HepG2 (cell line): Measurements from ENCODE around the gene TNFRSF6B. TPM values are rescaled to one million over a fixed set of nuclear protein-coding genes. Genes with fewer than 3 reads are reported as not detected.

Experiments used
- HDAC2 ChIP-seq: sonication (generic); formaldehyde crosslinking; IDR thresholded peaks from 2 replicates; pipeline ENCODE4 v1.4.0; 2020; ENCODE audit warnings: missing genetic modification reagents
- HNRNPH1 ChIP-seq: fragments of 200-400 bp; formaldehyde crosslinking; optimal IDR thresholded peaks from 2 replicates; pipeline ENCODE3; 2017; ENCODE audit warnings: mild to moderate bottlenecking, low read depth, low read length
- KDM2A ChIP-seq: sonication (generic); formaldehyde crosslinking; IDR thresholded peaks from 2 replicates; pipeline ENCODE4 v1.4.0; 2020; ENCODE audit warnings: low read depth, missing genetic modification reagents, borderline replicate concordance
- PAF1 ChIP-seq: IDR thresholded peaks from 2 replicates; pipeline ENCODE4 v1.6.1; 2016; ENCODE audit warnings: missing genetic modification reagents, missing compliant biosample characterization
- RNF2 ChIP-seq: fragments of 450-650 bp; conservative IDR thresholded peaks from 2 replicates; pipeline ENCODE4 v1.6.1; 2016; ENCODE audit warnings: low read depth
- ZNF468 ChIP-seq: sonication (generic); formaldehyde crosslinking; IDR thresholded peaks from 2 replicates; pipeline ENCODE4 v1.8.0; 2022; ENCODE audit warnings: mild to moderate bottlenecking, moderate library complexity, missing genetic modification reagents
- ZNF547 ChIP-seq: sonication (generic); formaldehyde crosslinking; IDR thresholded peaks from 2 replicates; pipeline ENCODE4 v1.5.1; 2020; ENCODE audit warnings: mild to moderate bottlenecking, missing genetic modification reagents
- ZNF678 ChIP-seq: sonication (generic); formaldehyde crosslinking; IDR thresholded peaks from 2 replicates; pipeline ENCODE4 v1.4.0; 2020; ENCODE audit warnings: mild to moderate bottlenecking, missing genetic modification reagents
- ZNF776 ChIP-seq: sonication (generic); formaldehyde crosslinking; IDR thresholded peaks from 2 replicates; pipeline ENCODE4 v1.4.0; 2020; ENCODE audit warnings: mild to moderate bottlenecking, missing genetic modification reagents
- ZNF781 ChIP-seq: sonication (generic); formaldehyde crosslinking; IDR thresholded peaks from 2 replicates; pipeline ENCODE4 v1.5.1; 2020; ENCODE audit warnings: borderline replicate concordance, mild to moderate bottlenecking, missing genetic modification reagents; ENCODE audit errors: not compliant biosample characterization
- polyA plus RNA-seq, 8 experiments: library from polyadenylated mRNA; depleted of rRNA in 3 of 8; stranded (reverse) in 7 of 8; unstranded in 1 of 8; fragments of >200 nt; fragmentation: Illumina TruSeq in 4 of 8; extraction: Trizol in 4 of 8; gene quantifications; 2 replicates each; pipeline versions ENCODE4 v1.2.1 to v1.2.3, GENCODE V29; 2011 to 2016; ENCODE audit warnings: low read depth in 4 of 8, missing spikeins in 1 of 8, mixed read lengths in 1 of 8; ENCODE audit not compliant: insufficient read depth in 1 of 8
- total RNA-seq, 5 experiments: library from RNA; depleted of rRNA; stranded (reverse); fragments of >200 nt; fragmentation: Illumina TruSeq; extraction: Trizol; gene quantifications; 2 replicates each; pipeline ENCODE4 v1.2.3, GENCODE V29; 2016; ENCODE audit warnings: low read depth in 1 of 5
- TF ChIP-seq, protein P1 (sequence below): sonication (generic); formaldehyde crosslinking; IDR thresholded peaks from 2 replicates; pipeline ENCODE4 v1.5.1; 2020; ENCODE audit warnings: missing genetic modification reagents, mild to moderate bottlenecking, borderline replicate concordance
- TF ChIP-seq, protein P2 (sequence below): sonication (generic); formaldehyde crosslinking; IDR thresholded peaks from 2 replicates; pipeline ENCODE4 v1.8.1; 2023; ENCODE audit warnings: mild to moderate bottlenecking, moderate library complexity, missing genetic modification reagents
- TF ChIP-seq, protein P3 (sequence below): sonication (generic); formaldehyde crosslinking; IDR thresholded peaks from 2 replicates; pipeline ENCODE4 v1.4.0; 2020; ENCODE audit warnings: mild to moderate bottlenecking, missing genetic modification reagents
- TF ChIP-seq, protein P4 (sequence below): sonication (generic); formaldehyde crosslinking; IDR thresholded peaks from 2 replicates; pipeline ENCODE4 v1.5.0; 2020; ENCODE audit warnings: mild to moderate bottlenecking, missing genetic modification reagents, moderate library complexity
- TF ChIP-seq, protein P5 (sequence below): IDR thresholded peaks from 2 replicates; pipeline ENCODE4 v1.6.1; 2016
- TF ChIP-seq, protein P6 (sequence below): sonication (generic); formaldehyde crosslinking; IDR thresholded peaks from 2 replicates; pipeline ENCODE4 v1.5.0; 2020; ENCODE audit warnings: mild to moderate bottlenecking, low read depth, missing genetic modification reagents, borderline replicate concordance
- TF ChIP-seq, protein P7 (sequence below): sonication (generic); formaldehyde crosslinking; IDR thresholded peaks from 2 replicates; pipeline ENCODE4 v1.5.1; 2020; ENCODE audit warnings: mild to moderate bottlenecking, missing genetic modification reagents, moderate library complexity

The TNFRSF6B gene
- total and polyA plus RNA-seq, 2 of the 13 experiments (the other 11 are each of a cell fraction or from before 2014, with no cell fraction given): 0.24 TPM; not detected in 1

DNA sequence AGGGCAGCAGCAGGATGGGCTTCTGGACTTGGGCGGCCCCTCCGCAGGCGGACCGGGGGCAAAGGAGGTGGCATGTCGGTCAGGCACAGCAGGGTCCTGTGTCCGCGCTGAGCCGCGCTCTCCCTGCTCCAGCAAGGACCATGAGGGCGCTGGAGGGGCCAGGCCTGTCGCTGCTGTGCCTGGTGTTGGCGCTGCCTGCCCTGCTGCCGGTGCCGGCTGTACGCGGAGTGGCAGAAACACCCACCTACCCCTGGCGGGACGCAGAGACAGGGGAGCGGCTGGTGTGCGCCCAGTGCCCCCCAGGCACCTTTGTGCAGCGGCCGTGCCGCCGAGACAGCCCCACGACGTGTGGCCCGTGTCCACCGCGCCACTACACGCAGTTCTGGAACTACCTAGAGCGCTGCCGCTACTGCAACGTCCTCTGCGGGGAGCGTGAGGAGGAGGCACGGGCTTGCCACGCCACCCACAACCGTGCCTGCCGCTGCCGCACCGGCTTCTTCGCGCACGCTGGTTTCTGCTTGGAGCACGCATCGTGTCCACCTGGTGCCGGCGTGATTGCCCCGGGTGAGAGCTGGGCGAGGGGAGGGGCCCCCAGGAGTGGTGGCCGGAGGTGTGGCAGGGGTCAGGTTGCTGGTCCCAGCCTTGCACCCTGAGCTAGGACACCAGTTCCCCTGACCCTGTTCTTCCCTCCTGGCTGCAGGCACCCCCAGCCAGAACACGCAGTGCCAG lies at the start of gene TNFRSF6B (continued):
- TF ChIP-seq, protein P1, sequence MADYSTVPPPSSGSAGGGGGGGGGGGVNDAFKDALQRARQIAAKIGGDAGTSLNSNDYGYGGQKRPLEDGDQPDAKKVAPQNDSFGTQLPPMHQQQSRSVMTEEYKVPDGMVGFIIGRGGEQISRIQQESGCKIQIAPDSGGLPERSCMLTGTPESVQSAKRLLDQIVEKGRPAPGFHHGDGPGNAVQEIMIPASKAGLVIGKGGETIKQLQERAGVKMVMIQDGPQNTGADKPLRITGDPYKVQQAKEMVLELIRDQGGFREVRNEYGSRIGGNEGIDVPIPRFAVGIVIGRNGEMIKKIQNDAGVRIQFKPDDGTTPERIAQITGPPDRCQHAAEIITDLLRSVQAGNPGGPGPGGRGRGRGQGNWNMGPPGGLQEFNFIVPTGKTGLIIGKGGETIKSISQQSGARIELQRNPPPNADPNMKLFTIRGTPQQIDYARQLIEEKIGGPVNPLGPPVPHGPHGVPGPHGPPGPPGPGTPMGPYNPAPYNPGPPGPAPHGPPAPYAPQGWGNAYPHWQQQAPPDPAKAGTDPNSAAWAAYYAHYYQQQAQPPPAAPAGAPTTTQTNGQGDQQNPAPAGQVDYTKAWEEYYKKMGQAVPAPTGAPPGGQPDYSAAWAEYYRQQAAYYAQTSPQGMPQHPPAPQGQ: no peak
- TF ChIP-seq ZNF776 (CRISPR knock-in tag): peak; percentile 91; the same call in 1 of the 2 replicates
- 0 out of 2 replicates have a peak, but pooled peaks have one; percentile 11 for TF ChIP-seq ZNF678 (CRISPR knock-in tag)
- peak; percentile 80 for TF ChIP-seq PAF1 (CRISPR knock-in tag)
- peak; percentile 88; the same call in 1 of the 2 replicates for TF ChIP-seq ZNF468
- TF ChIP-seq, protein P2, sequence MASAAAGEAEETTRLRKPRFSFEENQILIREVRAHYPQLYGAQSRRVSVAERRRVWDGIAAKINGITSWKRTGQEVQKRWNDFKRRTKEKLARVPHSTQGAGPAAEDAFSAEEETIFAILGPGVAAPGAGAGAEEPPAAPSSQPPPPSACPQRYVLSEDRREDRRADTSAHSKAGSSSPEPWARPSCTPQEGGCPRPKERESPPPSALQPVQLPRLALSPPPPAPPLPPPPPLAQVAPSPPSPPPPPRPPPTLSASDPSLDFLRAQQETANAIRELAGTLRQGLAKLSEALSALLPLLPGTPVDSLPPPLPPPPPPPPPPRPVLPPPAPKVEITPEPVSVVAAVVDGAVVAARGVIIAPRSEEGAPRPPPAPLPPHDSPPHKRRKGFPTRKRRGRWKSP (CRISPR knock-in tag): 0 out of 2 replicates have a peak, but pooled peaks have one; percentile 14
- peak; percentile 96 for TF ChIP-seq KDM2A (CRISPR knock-in tag)
- TF ChIP-seq RNF2: no peak; the same call in 1 of the 2 replicates
- TF ChIP-seq, protein P3, sequence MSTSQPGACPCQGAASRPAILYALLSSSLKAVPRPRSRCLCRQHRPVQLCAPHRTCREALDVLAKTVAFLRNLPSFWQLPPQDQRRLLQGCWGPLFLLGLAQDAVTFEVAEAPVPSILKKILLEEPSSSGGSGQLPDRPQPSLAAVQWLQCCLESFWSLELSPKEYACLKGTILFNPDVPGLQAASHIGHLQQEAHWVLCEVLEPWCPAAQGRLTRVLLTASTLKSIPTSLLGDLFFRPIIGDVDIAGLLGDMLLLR (CRISPR knock-in tag): peak; percentile 59; the same call in 1 of the 2 replicates
- TF ChIP-seq, protein P4, sequence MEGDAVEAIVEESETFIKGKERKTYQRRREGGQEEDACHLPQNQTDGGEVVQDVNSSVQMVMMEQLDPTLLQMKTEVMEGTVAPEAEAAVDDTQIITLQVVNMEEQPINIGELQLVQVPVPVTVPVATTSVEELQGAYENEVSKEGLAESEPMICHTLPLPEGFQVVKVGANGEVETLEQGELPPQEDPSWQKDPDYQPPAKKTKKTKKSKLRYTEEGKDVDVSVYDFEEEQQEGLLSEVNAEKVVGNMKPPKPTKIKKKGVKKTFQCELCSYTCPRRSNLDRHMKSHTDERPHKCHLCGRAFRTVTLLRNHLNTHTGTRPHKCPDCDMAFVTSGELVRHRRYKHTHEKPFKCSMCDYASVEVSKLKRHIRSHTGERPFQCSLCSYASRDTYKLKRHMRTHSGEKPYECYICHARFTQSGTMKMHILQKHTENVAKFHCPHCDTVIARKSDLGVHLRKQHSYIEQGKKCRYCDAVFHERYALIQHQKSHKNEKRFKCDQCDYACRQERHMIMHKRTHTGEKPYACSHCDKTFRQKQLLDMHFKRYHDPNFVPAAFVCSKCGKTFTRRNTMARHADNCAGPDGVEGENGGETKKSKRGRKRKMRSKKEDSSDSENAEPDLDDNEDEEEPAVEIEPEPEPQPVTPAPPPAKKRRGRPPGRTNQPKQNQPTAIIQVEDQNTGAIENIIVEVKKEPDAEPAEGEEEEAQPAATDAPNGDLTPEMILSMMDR (CRISPR knock-in tag): peak; percentile 35
- peak; percentile 54 for TF ChIP-seq ZNF781 (CRISPR knock-in tag)
- TF ChIP-seq, protein P5, sequence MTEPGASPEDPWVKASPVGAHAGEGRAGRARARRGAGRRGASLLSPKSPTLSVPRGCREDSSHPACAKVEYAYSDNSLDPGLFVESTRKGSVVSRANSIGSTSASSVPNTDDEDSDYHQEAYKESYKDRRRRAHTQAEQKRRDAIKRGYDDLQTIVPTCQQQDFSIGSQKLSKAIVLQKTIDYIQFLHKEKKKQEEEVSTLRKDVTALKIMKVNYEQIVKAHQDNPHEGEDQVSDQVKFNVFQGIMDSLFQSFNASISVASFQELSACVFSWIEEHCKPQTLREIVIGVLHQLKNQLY (CRISPR knock-in tag): peak; percentile 91
- no peak for TF ChIP-seq ZNF547 (CRISPR knock-in tag)
- peak; percentile 1 for TF ChIP-seq HNRNPH1
- TF ChIP-seq HDAC2: 0 out of 2 replicates have a peak, but pooled peaks have one; percentile 32
- TF ChIP-seq, protein P6, sequence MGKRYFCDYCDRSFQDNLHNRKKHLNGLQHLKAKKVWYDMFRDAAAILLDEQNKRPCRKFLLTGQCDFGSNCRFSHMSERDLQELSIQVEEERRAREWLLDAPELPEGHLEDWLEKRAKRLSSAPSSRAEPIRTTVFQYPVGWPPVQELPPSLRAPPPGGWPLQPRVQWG: no peak
- TF ChIP-seq, protein P7, sequence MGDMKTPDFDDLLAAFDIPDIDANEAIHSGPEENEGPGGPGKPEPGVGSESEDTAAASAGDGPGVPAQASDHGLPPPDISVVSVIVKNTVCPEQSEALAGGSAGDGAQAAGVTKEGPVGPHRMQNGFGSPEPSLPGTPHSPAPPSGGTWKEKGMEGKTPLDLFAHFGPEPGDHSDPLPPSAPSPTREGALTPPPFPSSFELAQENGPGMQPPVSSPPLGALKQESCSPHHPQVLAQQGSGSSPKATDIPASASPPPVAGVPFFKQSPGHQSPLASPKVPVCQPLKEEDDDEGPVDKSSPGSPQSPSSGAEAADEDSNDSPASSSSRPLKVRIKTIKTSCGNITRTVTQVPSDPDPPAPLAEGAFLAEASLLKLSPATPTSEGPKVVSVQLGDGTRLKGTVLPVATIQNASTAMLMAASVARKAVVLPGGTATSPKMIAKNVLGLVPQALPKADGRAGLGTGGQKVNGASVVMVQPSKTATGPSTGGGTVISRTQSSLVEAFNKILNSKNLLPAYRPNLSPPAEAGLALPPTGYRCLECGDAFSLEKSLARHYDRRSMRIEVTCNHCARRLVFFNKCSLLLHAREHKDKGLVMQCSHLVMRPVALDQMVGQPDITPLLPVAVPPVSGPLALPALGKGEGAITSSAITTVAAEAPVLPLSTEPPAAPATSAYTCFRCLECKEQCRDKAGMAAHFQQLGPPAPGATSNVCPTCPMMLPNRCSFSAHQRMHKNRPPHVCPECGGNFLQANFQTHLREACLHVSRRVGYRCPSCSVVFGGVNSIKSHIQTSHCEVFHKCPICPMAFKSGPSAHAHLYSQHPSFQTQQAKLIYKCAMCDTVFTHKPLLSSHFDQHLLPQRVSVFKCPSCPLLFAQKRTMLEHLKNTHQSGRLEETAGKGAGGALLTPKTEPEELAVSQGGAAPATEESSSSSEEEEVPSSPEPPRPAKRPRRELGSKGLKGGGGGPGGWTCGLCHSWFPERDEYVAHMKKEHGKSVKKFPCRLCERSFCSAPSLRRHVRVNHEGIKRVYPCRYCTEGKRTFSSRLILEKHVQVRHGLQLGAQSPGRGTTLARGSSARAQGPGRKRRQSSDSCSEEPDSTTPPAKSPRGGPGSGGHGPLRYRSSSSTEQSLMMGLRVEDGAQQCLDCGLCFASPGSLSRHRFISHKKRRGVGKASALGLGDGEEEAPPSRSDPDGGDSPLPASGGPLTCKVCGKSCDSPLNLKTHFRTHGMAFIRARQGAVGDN (CRISPR knock-in tag): peak; percentile 80
